GM12873 (cell line): ENCODE measurements around the gene CCDC59.
A peak's percentile ranks its signal among the peaks of the same experiment; 100 is the strongest.

Source experiments
- TF ChIP-seq, protein P1 (sequence below): IDR thresholded peaks from 2 replicates; pipeline ENCODE4 v1.5.1; 2012; ENCODE audit warnings: low read depth, mild to moderate bottlenecking, moderate library complexity, low read length, control low read depth; ENCODE audit not compliant: insufficient read depth; ENCODE audit errors: missing control alignments

CCDC59 gene

GRCh38 chr12:82351390-82351789 lies 6.8 kb downstream of the CCDC59 start:
- TF ChIP-seq, protein P1, sequence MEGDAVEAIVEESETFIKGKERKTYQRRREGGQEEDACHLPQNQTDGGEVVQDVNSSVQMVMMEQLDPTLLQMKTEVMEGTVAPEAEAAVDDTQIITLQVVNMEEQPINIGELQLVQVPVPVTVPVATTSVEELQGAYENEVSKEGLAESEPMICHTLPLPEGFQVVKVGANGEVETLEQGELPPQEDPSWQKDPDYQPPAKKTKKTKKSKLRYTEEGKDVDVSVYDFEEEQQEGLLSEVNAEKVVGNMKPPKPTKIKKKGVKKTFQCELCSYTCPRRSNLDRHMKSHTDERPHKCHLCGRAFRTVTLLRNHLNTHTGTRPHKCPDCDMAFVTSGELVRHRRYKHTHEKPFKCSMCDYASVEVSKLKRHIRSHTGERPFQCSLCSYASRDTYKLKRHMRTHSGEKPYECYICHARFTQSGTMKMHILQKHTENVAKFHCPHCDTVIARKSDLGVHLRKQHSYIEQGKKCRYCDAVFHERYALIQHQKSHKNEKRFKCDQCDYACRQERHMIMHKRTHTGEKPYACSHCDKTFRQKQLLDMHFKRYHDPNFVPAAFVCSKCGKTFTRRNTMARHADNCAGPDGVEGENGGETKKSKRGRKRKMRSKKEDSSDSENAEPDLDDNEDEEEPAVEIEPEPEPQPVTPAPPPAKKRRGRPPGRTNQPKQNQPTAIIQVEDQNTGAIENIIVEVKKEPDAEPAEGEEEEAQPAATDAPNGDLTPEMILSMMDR: no peak

DNA sequence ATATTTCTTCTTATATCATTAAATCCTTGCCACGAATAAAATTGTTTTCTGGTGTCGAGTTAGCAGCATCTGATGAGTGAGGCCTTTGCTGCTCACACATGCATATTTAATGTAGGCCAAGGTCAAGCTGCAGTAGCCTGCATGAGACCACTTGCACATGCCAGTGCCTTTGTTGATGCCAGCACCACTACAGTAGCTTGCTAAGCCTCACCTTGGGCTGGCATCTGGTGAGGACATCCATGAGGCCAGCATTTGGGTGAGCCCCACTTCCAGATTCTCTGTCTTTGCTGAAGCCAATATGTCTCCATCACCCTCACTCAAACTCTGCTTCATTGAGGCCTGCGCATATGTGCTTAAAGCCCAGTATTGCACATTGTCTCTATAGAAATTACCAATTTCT lies 8.0 kb downstream of the CCDC59 start:
- TF ChIP-seq, protein P1: no peak

GRCh38 chr12:82329508-82329907 lies 28.7 kb downstream of the CCDC59 start:
- TF ChIP-seq, protein P1: no peak

- TF ChIP-seq, protein P1: no peak
Observed at GRCh38 chr12:82327861-82328260, 30.3 kb downstream of the CCDC59 start.

- TF ChIP-seq, protein P1: peak; percentile 25
Observed at GRCh38 chr12:82326905-82327503, 31.2 kb downstream of the CCDC59 start.

GRCh38 chr12:82325540-82326336 lies 32.4 kb downstream of the CCDC59 start:
- TF ChIP-seq, protein P1: no peak

DNA sequence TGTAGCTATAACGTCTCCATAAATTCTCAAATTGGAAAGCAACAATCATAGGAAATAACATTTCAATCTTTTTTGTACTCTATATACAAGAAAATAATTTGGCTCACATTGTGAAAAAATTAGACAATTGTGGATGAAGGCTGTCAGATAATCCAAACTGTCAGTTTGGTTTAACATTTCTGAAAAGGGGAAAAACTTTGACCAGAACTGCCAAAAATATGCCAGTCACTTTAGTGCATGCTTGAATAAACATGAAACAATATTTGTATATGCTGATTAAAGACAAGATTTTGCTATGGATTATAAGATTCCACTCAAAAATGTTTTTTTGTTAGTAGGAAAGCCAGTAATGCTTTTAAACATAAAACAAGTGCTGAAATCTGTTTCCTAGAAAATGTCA lies 38.9 kb downstream of the CCDC59 start:
- TF ChIP-seq, protein P1: no peak
